ENCODE measurements around the gene C22orf39. TPM values are rescaled to one million over a fixed set of nuclear protein-coding genes. Genes with fewer than 3 reads are reported as not detected.
"Not testable (repeated sequence)": the region's sequence is repeated elsewhere in the genome, so short reads cannot be mapped to it uniquely, and the experiment has no call there.

Gene C22orf39
- total RNA-seq, 3 donors from 2014 or later: 21.9 to 60.4 (median 28.0) TPM

- TF ChIP-seq CTCF (IDR thresholded peaks at IDR 0.05): no peak
- ATAC-seq (no peak), DNase-seq (no peak)
- H3K4me3 ChIP-seq: no peak overlapping the region
- no peaks in the 10 kb centered on the region for H3K9me3 ChIP-seq
- H3K4me1 ChIP-seq (ENCODE audit: low read depth): peaks cover 16% of the 10 kb centered on the region
- intact Hi-C loops (cut with DNase I, micrococcal nuclease): no loop called here
- no peaks in the 10 kb centered on the region for H3K36me3 ChIP-seq (ENCODE audit: low read depth)
Observed at GRCh38 chr22:19443544-19444211, 3.8 kb downstream of the C22orf39 start.

GRCh38 chr22:19442166-19442565, 5.3 kb downstream of the C22orf39 start:
- TF ChIP-seq CTCF (IDR thresholded peaks at IDR 0.05): no peak
- H3K9me3 ChIP-seq: no peaks in the 10 kb centered on the region
- intact Hi-C loops (cut with DNase I, micrococcal nuclease): no loop called here

GRCh38 chr22:19440411-19441195, 6.9 kb downstream of the C22orf39 start:
- no peaks in the 10 kb centered on the region for H3K36me3 ChIP-seq (ENCODE audit: low read depth)
- TF ChIP-seq CTCF (IDR thresholded peaks at IDR 0.05): no peak
- no peak for ATAC-seq

More at GRCh38 chr22:19442166-19442565, 5.3 kb downstream of the C22orf39 start:
- no peaks in the 10 kb centered on the region for H3K36me3 ChIP-seq (ENCODE audit: low read depth)
- H3K4me3 ChIP-seq: no peak overlapping the region
- DNase-seq (no peak), ATAC-seq (no peak)
- peaks cover 9% of the 10 kb centered on the region for H3K4me1 ChIP-seq (ENCODE audit: low read depth)

GRCh38 chr22:19438298-19438697, 9.2 kb downstream of the C22orf39 start:
- H3K36me3 ChIP-seq (ENCODE audit: low read depth): no peaks in the 10 kb centered on the region
- H3K9me3 ChIP-seq: no peaks in the 10 kb centered on the region
- ATAC-seq (no peak), DNase-seq (no peak)
- H3K4me1 ChIP-seq (ENCODE audit: low read depth): no peaks in the 10 kb centered on the region
- H3K4me3 ChIP-seq: no peak overlapping the region
- intact Hi-C loops (cut with DNase I, micrococcal nuclease): no loop called here
- TF ChIP-seq CTCF (IDR thresholded peaks at IDR 0.05): no peak

More at GRCh38 chr22:19440411-19441195, 6.9 kb downstream of the C22orf39 start:
- H3K4me3 ChIP-seq: no peak overlapping the region
- intact Hi-C loops (cut with DNase I, micrococcal nuclease): no loop called here
- no peaks in the 10 kb centered on the region for H3K4me1 ChIP-seq (ENCODE audit: low read depth)
- no peaks in the 10 kb centered on the region for H3K9me3 ChIP-seq
- no peak for DNase-seq

- DNase-seq; intact Hi-C loops (cut with DNase I, micrococcal nuclease); H3K4me1 ChIP-seq (ENCODE audit: low read depth); H3K9me3 ChIP-seq; H3K4me3 ChIP-seq; H3K36me3 ChIP-seq (ENCODE audit: low read depth); ATAC-seq: not testable (repeated sequence)
Observed at GRCh38 chr22:19436444-19437161, 10.9 kb downstream of the C22orf39 start.
